Stimulated activated CD4-positive, alpha-beta T cell treated with anti-CD3 and anti-CD28 coated beads, Interleukin-15, amount 100 ng/mL, for 1 hour (primary cell): ENCODE measurements around the gene C21orf58.
"Not testable (repeated sequence)": the region's sequence is repeated elsewhere in the genome, so short reads cannot be mapped to it uniquely, and the experiment has no call there.

Experiments
- DNase-seq, 2 donors: peaks; one replicate each; pipeline ENCODE4 v3.0.0-alpha.2; 2020; ENCODE audit warnings: low read depth in 1 of 2, low spot score in 1 of 2

Gene C21orf58

DNA sequence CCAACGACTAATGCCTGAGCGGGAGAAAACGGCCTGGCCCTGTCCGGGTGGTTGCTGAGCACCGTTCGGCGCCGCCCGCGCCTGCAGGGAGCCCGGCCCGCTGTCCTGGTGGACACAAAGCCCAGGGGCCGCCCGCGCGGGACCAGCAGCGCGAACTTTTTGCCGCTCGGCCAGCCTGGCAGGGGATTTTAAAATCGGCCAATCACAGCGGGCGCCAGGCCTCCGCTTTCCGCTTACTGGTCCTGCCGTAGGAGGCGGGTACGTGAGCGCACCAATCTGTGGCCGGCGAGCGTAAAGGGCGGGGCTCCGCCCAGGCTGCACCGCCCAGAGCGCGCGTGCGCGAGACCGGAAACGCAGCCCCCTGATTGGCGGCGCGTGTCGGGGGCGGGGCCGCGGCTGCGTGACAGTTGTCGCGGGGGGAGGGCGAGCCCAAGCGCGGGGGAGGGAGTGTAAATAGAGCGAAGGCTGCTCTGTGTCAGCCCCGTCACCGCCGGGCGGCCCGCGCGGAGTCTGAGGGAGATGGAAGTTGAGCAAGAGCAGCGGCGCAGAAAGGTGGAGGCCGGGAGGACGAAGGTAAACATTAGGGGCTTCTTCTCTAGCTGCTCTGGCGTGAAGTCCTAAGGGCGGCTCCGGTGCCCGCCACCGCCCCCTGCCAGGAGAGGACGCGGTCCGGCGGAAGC, at the start of gene C21orf58, which contains the start of gene PCNT:
C21orf58 (minus strand) TSS at position 161 of the 680 bp plus-strand sequence. CDS start 1,132 bp downstream, outside the sequence.
PCNT (plus strand) TSS at position 447 of the 680 bp plus-strand sequence; CDS start at position 520, 73 bp downstream.
- DNase-seq: peak; percentile 97

DNA sequence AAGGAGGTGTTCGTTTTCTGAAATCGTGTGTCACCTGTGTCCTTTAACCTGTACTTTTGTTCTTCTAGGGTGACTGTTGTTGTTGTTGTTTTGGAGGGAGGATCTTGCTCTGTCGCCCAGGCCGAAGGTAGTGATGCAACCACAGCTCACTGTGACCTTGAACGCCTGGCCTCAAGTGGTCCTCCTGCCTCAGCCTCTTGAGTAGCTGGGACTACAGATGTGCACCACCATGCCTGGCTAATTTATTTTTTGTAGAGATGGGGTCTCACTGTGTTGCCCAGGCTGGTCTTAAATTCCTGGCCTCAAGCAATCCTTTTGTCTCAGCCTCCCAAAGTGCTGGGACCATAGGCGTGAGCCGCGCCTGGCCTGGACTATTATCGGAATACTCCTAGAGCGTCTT, 49.3 kb upstream of the C21orf58 start:
- DNase-seq: not testable (repeated sequence)

GRCh38 chr21:46372014-46372485, 48.4 kb upstream of the C21orf58 start:
- no peak for DNase-seq

- DNase-seq: no peak
Measured at GRCh38 chr21:46371204-46372013, 47.7 kb upstream of the C21orf58 start.

GRCh38 chr21:46369520-46370235, 46.0 kb upstream of the C21orf58 start:
- no peak for DNase-seq

GRCh38 chr21:46368533-46369285, 45.0 kb upstream of the C21orf58 start:
- no peak for DNase-seq

- no peak for DNase-seq
Measured at GRCh38 chr21:46366966-46367365, 43.3 kb upstream of the C21orf58 start.

- DNase-seq: no peak
Measured at GRCh38 chr21:46366561-46366960, 42.9 kb upstream of the C21orf58 start.

DNA sequence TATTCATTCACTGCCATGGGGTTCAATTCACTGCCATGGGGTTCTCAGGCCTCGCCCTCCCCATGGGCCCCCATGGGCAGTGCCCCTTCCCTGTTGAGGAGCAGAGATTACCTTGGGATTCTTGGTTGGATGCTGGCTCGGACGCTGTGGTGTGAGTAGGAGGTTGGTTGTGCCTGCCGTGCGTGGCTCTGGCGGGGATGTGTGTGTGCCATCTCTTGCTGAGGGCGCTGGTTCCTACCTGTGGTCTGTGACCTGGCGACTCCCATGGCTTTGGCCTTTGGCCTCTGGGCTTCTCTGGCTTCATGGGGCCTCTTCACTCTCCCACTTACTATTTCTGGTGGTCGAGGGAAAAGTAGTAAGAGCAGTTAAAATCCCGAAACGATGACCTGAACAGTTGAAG, 42.4 kb upstream of the C21orf58 start:
- no peak for DNase-seq

GRCh38 chr21:46363698-46364097, 40.0 kb upstream of the C21orf58 start:
- DNase-seq: no peak

- no peak for DNase-seq
Measured at GRCh38 chr21:46362946-46363345, 39.3 kb upstream of the C21orf58 start.

- DNase-seq: no peak
Measured at GRCh38 chr21:46361935-46362334, 38.3 kb upstream of the C21orf58 start.

DNA sequence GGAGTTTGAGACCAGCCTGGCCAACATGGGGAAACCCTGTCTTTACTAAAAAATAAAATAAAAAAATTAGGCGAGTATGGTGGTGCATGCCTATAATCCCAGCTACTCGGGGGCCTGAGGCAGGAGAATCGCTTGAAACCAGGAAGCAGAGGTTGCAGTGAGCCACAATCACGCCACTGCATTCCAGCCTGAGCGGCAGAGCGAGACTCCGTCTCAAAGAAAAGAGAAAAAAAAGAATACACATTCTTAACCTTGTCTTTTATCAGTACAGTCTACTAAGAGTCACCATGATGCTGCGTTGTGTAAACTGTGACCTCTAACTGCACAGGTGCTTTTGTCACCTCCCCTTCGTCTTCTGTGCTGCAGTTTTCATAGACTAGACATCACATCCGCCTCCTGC, 37.5 kb upstream of the C21orf58 start:
- DNase-seq: no peak

DNA sequence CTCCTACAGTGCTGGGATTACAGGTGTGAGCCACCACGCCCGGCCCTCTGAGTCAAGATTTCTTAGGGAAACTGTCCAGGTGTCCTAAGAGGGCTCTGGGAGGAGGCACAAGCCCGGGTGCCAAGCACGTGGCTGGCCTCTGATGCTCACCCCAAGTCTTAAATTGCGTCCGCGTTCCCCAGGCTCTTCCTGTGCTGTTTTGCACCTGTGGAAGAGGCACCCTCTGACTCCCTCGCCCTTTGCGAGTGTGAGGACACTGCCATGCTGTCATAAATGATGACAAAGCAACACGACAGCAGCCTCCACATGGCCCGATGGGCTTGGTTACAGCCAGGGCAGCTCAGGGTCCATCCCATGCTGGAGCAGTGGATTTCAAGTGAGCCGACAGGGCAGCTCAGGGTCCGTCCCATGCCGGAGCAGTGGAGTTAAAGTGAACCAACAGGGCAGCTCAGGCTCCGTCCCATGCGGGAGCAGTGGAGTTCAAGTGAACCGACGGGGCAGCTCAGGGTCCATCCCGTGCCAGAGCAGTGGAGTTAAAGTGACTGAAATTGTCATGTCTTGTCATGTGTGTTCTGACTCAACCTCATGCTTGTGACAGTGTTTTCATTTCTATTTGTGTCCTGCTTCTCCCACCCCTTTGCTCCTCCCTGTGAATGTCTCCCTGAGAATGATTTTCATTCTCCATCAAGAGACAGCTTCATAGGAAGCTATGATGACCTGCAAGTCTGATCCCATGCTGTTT, 34.2 kb upstream of the C21orf58 start:
- DNase-seq: no peak

DNA sequence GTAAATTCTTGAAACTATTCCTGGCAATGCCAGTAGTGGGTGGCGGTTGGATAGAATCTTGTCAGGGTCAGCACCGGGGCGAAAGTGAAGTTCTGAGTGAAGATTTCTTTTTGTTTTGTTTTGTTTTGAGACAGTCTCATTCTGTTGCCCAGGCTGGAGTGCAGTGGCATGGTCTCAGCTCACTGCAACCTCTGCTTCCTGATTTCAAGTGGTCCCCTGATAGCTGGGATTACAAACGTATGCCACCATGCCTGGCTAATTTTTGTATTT, 33.6 kb upstream of the C21orf58 start:
- DNase-seq: no peak

DNA sequence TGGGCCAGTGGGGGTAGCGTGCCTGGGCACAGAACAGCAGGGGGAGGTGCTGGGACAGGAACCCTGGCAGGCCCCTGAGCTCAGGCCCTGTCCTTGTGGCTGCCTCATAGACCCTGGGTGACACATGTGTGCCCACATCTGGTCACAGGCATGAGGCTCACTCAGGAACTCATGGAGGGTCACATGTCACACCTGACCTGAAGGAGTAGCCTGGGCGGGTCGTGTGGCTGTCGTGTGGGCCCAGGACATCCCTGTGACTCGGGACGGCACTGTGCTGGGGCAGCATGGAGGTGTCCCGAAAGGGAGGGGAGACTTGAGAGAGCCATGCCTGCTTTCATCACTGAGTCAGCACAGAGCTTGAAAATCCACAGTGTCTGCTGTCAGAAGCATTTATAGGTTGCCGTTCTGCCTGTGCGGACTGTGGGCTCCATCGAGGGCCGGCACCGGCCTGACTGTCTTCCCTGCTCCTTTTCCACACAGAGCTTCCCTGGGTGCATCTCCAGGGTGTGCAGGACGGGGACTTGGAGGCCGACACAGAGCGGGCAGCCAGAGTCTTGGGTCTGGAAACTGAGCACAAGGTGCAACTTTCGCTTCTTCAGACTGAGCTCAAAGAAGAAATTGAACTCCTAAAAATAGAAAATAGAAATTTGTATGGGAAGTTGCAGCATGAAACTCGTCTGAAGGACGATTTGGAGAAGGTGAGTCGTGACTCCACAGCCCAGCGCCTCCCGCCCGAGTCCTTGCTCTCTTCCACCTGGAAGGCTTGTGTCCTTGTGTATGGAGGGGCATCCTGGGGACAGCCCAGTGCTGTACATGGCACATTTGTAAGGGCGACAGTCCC, 33.0 kb upstream of the C21orf58 start:
- no peak for DNase-seq

DNA sequence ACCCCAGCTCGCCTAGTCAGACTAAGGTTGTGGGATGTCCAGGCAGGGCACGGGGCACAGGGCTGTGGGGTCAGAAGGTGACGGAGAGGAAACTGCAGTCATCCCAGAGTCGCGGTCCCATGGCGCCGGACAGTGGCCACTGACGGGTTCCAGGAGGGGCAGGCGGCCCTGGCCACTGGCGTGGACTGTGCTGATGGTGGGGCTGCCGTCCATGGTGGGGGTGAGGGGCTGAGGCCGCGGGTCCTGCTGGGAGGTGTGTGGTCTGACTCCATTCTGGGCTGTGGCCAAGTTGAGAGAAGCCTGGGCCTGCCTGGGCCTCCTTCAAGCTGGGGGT, 32.3 kb upstream of the C21orf58 start:
- no peak for DNase-seq

- DNase-seq: no peak
Measured at GRCh38 chr21:46355161-46356004, 31.7 kb upstream of the C21orf58 start.

GRCh38 chr21:46354518-46354917, 30.8 kb upstream of the C21orf58 start:
- no peak for DNase-seq
